ENCODE measurements around the gene BIN1.
"Not testable (repeated sequence)": the region's sequence is repeated elsewhere in the genome, so short reads cannot be mapped to it uniquely, and the experiment has no call there.

Gene BIN1

GRCh38 chr2:127130421-127130820, 23.5 kb upstream of the BIN1 start:
- Histone ChIP-seq H3K4me3 (ENCODE audit: low read length) (no peak overlapping the region), H3K27me3 (ENCODE audit: control insufficient read depth, insufficient read depth, low read length) (no peaks in the 10 kb centered on the region), H3K27ac (ENCODE audit: low read length) (no peak overlapping the region), H3K36me3 (ENCODE audit: control insufficient read depth, low read depth, low read length) (no peaks in the 10 kb centered on the region), H3K9me3 (ENCODE audit: control insufficient read depth, low read depth, low read length) (no peaks in the 10 kb centered on the region), H3K4me1 (ENCODE audit: control insufficient read depth, low read depth, low read length) (peaks cover 9% of the 10 kb centered on the region), H3K9ac (ENCODE audit: low read length) (no peak overlapping the region)

GRCh38 chr2:127129937-127130336, 23.0 kb upstream of the BIN1 start:
- no peak overlapping the region for H3K27ac ChIP-seq (ENCODE audit: low read length)
- peaks cover 9% of the 10 kb centered on the region for H3K4me1 ChIP-seq (ENCODE audit: control insufficient read depth, low read depth, low read length)
- H3K9ac ChIP-seq (ENCODE audit: low read length): no peak overlapping the region
- H3K27me3 ChIP-seq (ENCODE audit: control insufficient read depth, insufficient read depth, low read length): no peaks in the 10 kb centered on the region
- H3K4me3 ChIP-seq (ENCODE audit: low read length): no peak overlapping the region
- no peaks in the 10 kb centered on the region for H3K36me3 ChIP-seq (ENCODE audit: control insufficient read depth, low read depth, low read length)
- no peaks in the 10 kb centered on the region for H3K9me3 ChIP-seq (ENCODE audit: control insufficient read depth, low read depth, low read length)

DNA sequence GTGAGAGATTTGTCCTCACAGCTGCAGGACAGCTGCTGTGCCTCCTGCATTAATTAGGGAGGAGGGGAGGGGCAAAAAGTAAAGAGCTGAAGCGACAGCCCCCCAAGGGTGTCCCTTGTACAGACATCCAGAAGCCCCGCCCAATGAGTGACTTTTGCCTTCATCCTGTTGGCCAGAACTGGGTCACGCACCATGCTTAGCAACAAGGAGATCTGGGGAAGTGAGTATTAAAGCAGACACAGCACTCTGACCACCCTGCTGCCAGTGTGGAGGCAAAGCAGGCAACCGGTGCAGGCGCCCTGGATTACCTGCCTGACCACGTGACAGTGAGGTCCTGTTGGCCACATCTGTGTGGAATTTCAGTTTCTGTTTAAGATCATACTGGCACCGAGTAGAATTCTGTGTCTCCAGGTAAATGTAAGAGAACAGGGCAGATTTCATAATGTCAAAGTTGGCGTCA, 21.5 kb upstream of the BIN1 start:
- peak overlapping the region; percentile 15 for H3K4me3 ChIP-seq (ENCODE audit: low read length)
- no peaks in the 10 kb centered on the region for H3K36me3 ChIP-seq (ENCODE audit: control insufficient read depth, low read depth, low read length)
- peaks cover 4% of the 10 kb centered on the region for H3K9me3 ChIP-seq (ENCODE audit: control insufficient read depth, low read depth, low read length)
- H3K27ac ChIP-seq (ENCODE audit: low read length): no peak overlapping the region
- no peaks in the 10 kb centered on the region for H3K27me3 ChIP-seq (ENCODE audit: control insufficient read depth, insufficient read depth, low read length)
- peak overlapping the region; percentile 11 for H3K9ac ChIP-seq (ENCODE audit: low read length)
- H3K4me1 ChIP-seq (ENCODE audit: control insufficient read depth, low read depth, low read length): peaks cover 9% of the 10 kb centered on the region

- H3K36me3 ChIP-seq (ENCODE audit: control insufficient read depth, low read depth, low read length): no peaks in the 10 kb centered on the region
- peaks cover 9% of the 10 kb centered on the region for H3K4me1 ChIP-seq (ENCODE audit: control insufficient read depth, low read depth, low read length)
- H3K27ac ChIP-seq (ENCODE audit: low read length): no peak overlapping the region
- no peak overlapping the region for H3K9ac ChIP-seq (ENCODE audit: low read length)
- H3K9me3 ChIP-seq (ENCODE audit: control insufficient read depth, low read depth, low read length): peaks cover 4% of the 10 kb centered on the region
- no peak overlapping the region for H3K4me3 ChIP-seq (ENCODE audit: low read length)
- H3K27me3 ChIP-seq (ENCODE audit: control insufficient read depth, insufficient read depth, low read length): no peaks in the 10 kb centered on the region
Measured at GRCh38 chr2:127125821-127126220, 18.9 kb upstream of the BIN1 start.

DNA sequence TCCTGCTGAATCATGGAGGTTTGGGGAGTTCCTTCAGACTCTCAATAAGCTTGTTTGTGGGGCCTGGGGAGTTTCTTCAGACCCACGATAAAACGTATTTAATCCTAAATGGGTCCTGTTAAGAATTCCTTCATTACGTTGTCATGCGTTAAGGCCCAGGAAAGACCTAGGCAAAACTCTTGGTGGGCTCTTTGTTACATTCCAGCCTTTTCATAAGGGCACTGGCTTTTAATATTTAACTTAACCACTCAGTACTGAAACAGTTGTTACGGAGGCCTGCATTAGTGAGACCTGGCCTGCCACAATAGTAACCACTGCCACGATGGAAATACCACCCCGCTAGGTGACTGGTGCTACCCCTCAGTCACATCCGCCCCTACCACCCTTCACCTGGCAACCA, 17.5 kb upstream of the BIN1 start:
- peaks cover 9% of the 10 kb centered on the region for H3K4me1 ChIP-seq (ENCODE audit: control insufficient read depth, low read depth, low read length)
- H3K9me3 ChIP-seq (ENCODE audit: control insufficient read depth, low read depth, low read length): peaks cover 4% of the 10 kb centered on the region
- no peak overlapping the region for H3K9ac ChIP-seq (ENCODE audit: low read length)
- H3K27me3 ChIP-seq (ENCODE audit: control insufficient read depth, insufficient read depth, low read length): no peaks in the 10 kb centered on the region
- no peaks in the 10 kb centered on the region for H3K36me3 ChIP-seq (ENCODE audit: control insufficient read depth, low read depth, low read length)
- no peak overlapping the region for H3K27ac ChIP-seq (ENCODE audit: low read length)
- no peak overlapping the region for H3K4me3 ChIP-seq (ENCODE audit: low read length)

GRCh38 chr2:127122361-127123027, 15.5 kb upstream of the BIN1 start:
- no peaks in the 10 kb centered on the region for H3K4me1 ChIP-seq (ENCODE audit: control insufficient read depth, low read depth, low read length)
- no peaks in the 10 kb centered on the region for H3K36me3 ChIP-seq (ENCODE audit: control insufficient read depth, low read depth, low read length)
- H3K9me3 ChIP-seq (ENCODE audit: control insufficient read depth, low read depth, low read length): peaks cover 4% of the 10 kb centered on the region
- no peak overlapping the region for H3K9ac ChIP-seq (ENCODE audit: low read length)
- H3K4me3 ChIP-seq (ENCODE audit: low read length): no peak overlapping the region
- no peak overlapping the region for H3K27ac ChIP-seq (ENCODE audit: low read length)
- H3K27me3 ChIP-seq (ENCODE audit: control insufficient read depth, insufficient read depth, low read length): no peaks in the 10 kb centered on the region

- no peaks in the 10 kb centered on the region for H3K36me3 ChIP-seq (ENCODE audit: control insufficient read depth, low read depth, low read length)
- H3K27ac ChIP-seq (ENCODE audit: low read length): no peak overlapping the region
- peaks cover 4% of the 10 kb centered on the region for H3K9me3 ChIP-seq (ENCODE audit: control insufficient read depth, low read depth, low read length)
- no peak overlapping the region for H3K9ac ChIP-seq (ENCODE audit: low read length)
- no peak overlapping the region for H3K4me3 ChIP-seq (ENCODE audit: low read length)
- no peaks in the 10 kb centered on the region for H3K27me3 ChIP-seq (ENCODE audit: control insufficient read depth, insufficient read depth, low read length)
- no peaks in the 10 kb centered on the region for H3K4me1 ChIP-seq (ENCODE audit: control insufficient read depth, low read depth, low read length)
Measured at GRCh38 chr2:127121776-127122176, 14.8 kb upstream of the BIN1 start.

DNA sequence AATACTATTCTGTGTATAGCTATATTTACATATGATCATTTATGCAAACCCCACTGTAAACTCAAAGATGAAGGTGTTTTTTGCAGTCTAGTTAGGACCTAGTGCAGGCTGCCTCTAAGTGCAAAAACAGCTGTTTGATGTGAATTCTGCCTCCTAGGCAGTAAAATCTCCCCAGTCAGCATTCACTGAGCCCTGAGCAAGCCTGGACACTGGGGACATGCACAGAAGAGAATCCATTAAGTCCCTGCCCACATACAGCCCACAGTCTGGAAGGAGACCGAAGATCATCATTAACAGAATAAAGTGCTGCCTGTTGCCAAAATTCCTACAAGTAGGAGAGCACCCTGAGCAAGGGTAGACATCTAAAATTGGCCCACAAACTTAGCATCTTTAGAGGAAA, 14.4 kb upstream of the BIN1 start:
- no peak overlapping the region for H3K9ac ChIP-seq (ENCODE audit: low read length)
- H3K4me3 ChIP-seq (ENCODE audit: low read length): no peak overlapping the region
- H3K9me3 ChIP-seq (ENCODE audit: control insufficient read depth, low read depth, low read length): peaks cover 4% of the 10 kb centered on the region
- no peaks in the 10 kb centered on the region for H3K27me3 ChIP-seq (ENCODE audit: control insufficient read depth, insufficient read depth, low read length)
- H3K36me3 ChIP-seq (ENCODE audit: control insufficient read depth, low read depth, low read length): no peaks in the 10 kb centered on the region
- no peaks in the 10 kb centered on the region for H3K4me1 ChIP-seq (ENCODE audit: control insufficient read depth, low read depth, low read length)
- no peak overlapping the region for H3K27ac ChIP-seq (ENCODE audit: low read length)

DNA sequence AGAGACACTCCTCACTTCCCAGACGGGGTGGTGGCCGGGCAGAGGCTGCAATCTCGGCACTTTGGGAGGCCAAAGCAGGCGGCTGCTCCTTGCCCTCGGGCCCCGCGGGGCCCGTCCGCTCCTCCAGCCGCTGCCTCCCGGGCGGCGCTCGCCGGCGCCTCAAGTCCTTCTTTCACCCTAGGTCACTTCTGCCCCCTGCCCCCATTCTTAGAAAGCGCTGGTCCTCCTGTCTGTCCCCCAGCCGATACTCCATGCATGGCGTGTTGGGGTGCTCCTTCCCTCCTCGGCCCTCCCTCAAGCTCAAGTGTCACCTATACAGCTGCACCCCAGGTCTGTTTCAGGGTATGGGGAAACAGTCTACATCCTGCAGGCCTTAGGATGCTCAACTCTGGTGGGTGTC, 13.5 kb upstream of the BIN1 start:
- not testable (repeated sequence) for H3K4me1 ChIP-seq (ENCODE audit: control insufficient read depth, low read depth, low read length); H3K27me3 ChIP-seq (ENCODE audit: control insufficient read depth, insufficient read depth, low read length); H3K9ac ChIP-seq (ENCODE audit: low read length); H3K9me3 ChIP-seq (ENCODE audit: control insufficient read depth, low read depth, low read length); H3K36me3 ChIP-seq (ENCODE audit: control insufficient read depth, low read depth, low read length); H3K27ac ChIP-seq (ENCODE audit: low read length); H3K4me3 ChIP-seq (ENCODE audit: low read length)

- Histone ChIP-seq H3K27me3 (ENCODE audit: control insufficient read depth, insufficient read depth, low read length) (no peaks in the 10 kb centered on the region), H3K27ac (ENCODE audit: low read length) (no peak overlapping the region), H3K4me1 (ENCODE audit: control insufficient read depth, low read depth, low read length) (no peaks in the 10 kb centered on the region), H3K9me3 (ENCODE audit: control insufficient read depth, low read depth, low read length) (no peaks in the 10 kb centered on the region), H3K36me3 (ENCODE audit: control insufficient read depth, low read depth, low read length) (no peaks in the 10 kb centered on the region), H3K4me3 (ENCODE audit: low read length) (no peak overlapping the region), H3K9ac (ENCODE audit: low read length) (no peak overlapping the region)
Measured at GRCh38 chr2:127118467-127118866, 11.5 kb upstream of the BIN1 start.

DNA sequence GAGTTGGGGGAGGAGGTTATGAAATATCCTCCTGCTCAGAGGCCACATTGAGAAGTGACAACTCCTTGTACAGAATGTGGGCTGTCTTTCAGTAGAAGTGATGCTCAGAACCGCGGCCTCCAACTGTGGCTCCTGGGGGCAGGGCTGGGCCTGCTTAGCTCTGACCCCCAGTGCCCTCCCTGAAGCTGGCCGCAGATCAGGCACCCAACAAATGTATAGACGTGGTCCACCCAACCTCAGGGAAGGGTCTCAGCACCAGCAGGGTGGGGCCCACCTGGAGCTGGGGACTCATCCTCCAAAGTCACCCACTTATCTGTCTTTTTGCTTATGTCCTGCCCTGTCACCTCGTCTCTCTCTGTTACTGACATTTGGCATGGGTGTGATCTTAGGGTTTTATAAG, 11.1 kb upstream of the BIN1 start:
- Histone ChIP-seq H3K9me3 (ENCODE audit: control insufficient read depth, low read depth, low read length) (no peaks in the 10 kb centered on the region), H3K27ac (ENCODE audit: low read length) (no peak overlapping the region), H3K27me3 (ENCODE audit: control insufficient read depth, insufficient read depth, low read length) (no peaks in the 10 kb centered on the region)

GRCh38 chr2:127117603-127118002, 10.6 kb upstream of the BIN1 start:
- no peaks in the 10 kb centered on the region for H3K4me1 ChIP-seq (ENCODE audit: control insufficient read depth, low read depth, low read length)
- H3K36me3 ChIP-seq (ENCODE audit: control insufficient read depth, low read depth, low read length): no peaks in the 10 kb centered on the region
- H3K27me3 ChIP-seq (ENCODE audit: control insufficient read depth, insufficient read depth, low read length): no peaks in the 10 kb centered on the region
- no peaks in the 10 kb centered on the region for H3K9me3 ChIP-seq (ENCODE audit: control insufficient read depth, low read depth, low read length)
- H3K27ac ChIP-seq (ENCODE audit: low read length): no peak overlapping the region
- H3K9ac ChIP-seq (ENCODE audit: low read length): no peak overlapping the region
- H3K4me3 ChIP-seq (ENCODE audit: low read length): no peak overlapping the region

More for the DNA sequence above, 11.1 kb upstream of the BIN1 start:
- no peak overlapping the region for H3K4me3 ChIP-seq (ENCODE audit: low read length)
- H3K9ac ChIP-seq (ENCODE audit: low read length): no peak overlapping the region
- no peaks in the 10 kb centered on the region for H3K4me1 ChIP-seq (ENCODE audit: control insufficient read depth, low read depth, low read length)
- H3K36me3 ChIP-seq (ENCODE audit: control insufficient read depth, low read depth, low read length): no peaks in the 10 kb centered on the region

All from iPS-18a (cell line).